IMR-90 (cell line): ENCODE data around the gene GSTA2. TPM values are rescaled to one million over a fixed set of nuclear protein-coding genes. Genes with fewer than 3 reads are reported as not detected.

Source experiments
- ATAC-seq: fragments of 200-7000 bp; cut with Tn5 transposase; 2 replicates; pipeline ENCODE4 v1.9.1; 2020; ENCODE audit warnings: low read depth, mild to moderate bottlenecking, moderate library complexity
- BruUV-seq: library from RNA; stranded (reverse); fragments of 400-500 nt; replicated peaks from 2 replicates; lab custom pipeline; 2021; lab: Mats Ljungman, UMichigan
- CTCF ChIA-PET: fragments of 300-600 bp; formaldehyde crosslinking; extraction: SDS; loops from one replicate; lab custom pipeline; 2021; ENCODE audit warnings: antibody characterized with exemption; lab: Yijun Ruan, JAX
- POLR2A ChIA-PET: fragments of 300-600 bp; sonication (Branson Sonifier 250); formaldehyde crosslinking; loops from one replicate; lab custom pipeline; 2022; ENCODE audit warnings: antibody characterized with exemption; ENCODE audit not compliant: unreplicated experiment; lab: Charles Lee
- DNase-seq: peaks from one replicate; pipeline ENCODE4 v3.0.0; 2013
- H2AFZ ChIP-seq: replicated peaks from 2 replicates; pipeline ENCODE3; 2013; ENCODE audit warnings: low read length, mild to moderate bottlenecking; ENCODE audit not compliant: poor library complexity
- H2AK5ac ChIP-seq: 2 replicates; pipeline ENCODE4 v1.6.1; 2013; ENCODE audit warnings: low read depth, low read length, inconsistent platforms
- H2AK9ac ChIP-seq: replicated peaks from 2 replicates; pipeline ENCODE3; 2013; ENCODE audit warnings: mild to moderate bottlenecking, low read depth, low read length, moderate library complexity; ENCODE audit not compliant: poor library complexity
- H2BK120ac ChIP-seq: 2 replicates; pipeline ENCODE4 v1.6.1; 2013; ENCODE audit warnings: low read depth, low read length, inconsistent platforms
- H2BK15ac ChIP-seq: 3 replicates; pipeline ENCODE4 v1.6.1; 2013; ENCODE audit warnings: low read depth, low read length, inconsistent platforms
- H2BK20ac ChIP-seq: 2 replicates; pipeline ENCODE4 v1.6.1; 2013; ENCODE audit warnings: low read depth, mild to moderate bottlenecking, inconsistent platforms, low read length, moderate library complexity
- H2BK5ac ChIP-seq: 2 replicates; pipeline ENCODE4 v1.6.1; 2013; ENCODE audit warnings: mild to moderate bottlenecking, low read depth, low read length, inconsistent platforms; ENCODE audit not compliant: poor library complexity, severe bottlenecking
- H3K14ac ChIP-seq: replicated peaks from 2 replicates; pipeline ENCODE4 v1.6.1; 2013; ENCODE audit warnings: low read depth, low read length, inconsistent platforms
- H3K18ac ChIP-seq: 2 replicates; pipeline ENCODE4 v1.6.1; 2013; ENCODE audit warnings: low read depth, low read length, control low read depth
- H3K23ac ChIP-seq: 2 replicates; pipeline ENCODE4 v1.6.1; 2013; ENCODE audit warnings: low read depth, low read length, inconsistent platforms
- H3K27ac ChIP-seq: 2 replicates; pipeline ENCODE4 v1.5.1; 2013; ENCODE audit warnings: mild to moderate bottlenecking, control low read depth, low read length; ENCODE audit not compliant: insufficient read depth
- H3K27me3 ChIP-seq: 2 replicates; pipeline ENCODE4 v1.6.1; 2013; ENCODE audit warnings: low read length; ENCODE audit not compliant: control insufficient read depth, insufficient read depth
- H3K36me3 ChIP-seq: 2 replicates; pipeline ENCODE4 v1.6.1; 2013; ENCODE audit warnings: low read length, mixed read lengths; ENCODE audit not compliant: control insufficient read depth, insufficient read depth
- H3K4ac ChIP-seq: 2 replicates; pipeline ENCODE4 v1.6.1; 2013; ENCODE audit warnings: low read depth, low read length, inconsistent platforms
- H3K4me1 ChIP-seq: 2 replicates; pipeline ENCODE4 v1.6.1; 2013; ENCODE audit warnings: low read length, mixed read lengths; ENCODE audit not compliant: control insufficient read depth, insufficient read depth
- H3K4me2 ChIP-seq: 2 replicates; pipeline ENCODE4 v1.6.1; 2013; ENCODE audit warnings: low read depth, mild to moderate bottlenecking, control low read depth, low read length, moderate library complexity
- H3K4me3 ChIP-seq: 2 replicates; pipeline ENCODE4 v1.5.1; 2013; ENCODE audit warnings: low read depth, mild to moderate bottlenecking, control low read depth, low read length, moderate library complexity; ENCODE audit not compliant: insufficient read depth
- H3K56ac ChIP-seq: 2 replicates; pipeline ENCODE4 v1.6.1; 2013; ENCODE audit warnings: low read length, inconsistent platforms; ENCODE audit not compliant: insufficient read depth; ENCODE audit errors: extremely low read depth
- H3K79me1 ChIP-seq, 2 experiments: 2 replicates each; pipeline ENCODE4 v1.6.1; 2013; ENCODE audit warnings: low read length in 2 of 2, inconsistent platforms in 1 of 2, low read depth in 1 of 2
- H3K9ac ChIP-seq: 2 replicates; pipeline ENCODE4 v1.6.1; 2013; ENCODE audit warnings: low read depth, low read length, control low read depth
- H3K9me1 ChIP-seq: 2 replicates; pipeline ENCODE4 v1.6.1; 2013; ENCODE audit warnings: low read length, inconsistent platforms; ENCODE audit not compliant: insufficient read depth
- H3K9me3 ChIP-seq: 2 replicates; pipeline ENCODE4 v1.6.1; 2013; ENCODE audit warnings: low read length; ENCODE audit not compliant: control insufficient read depth, insufficient read depth
- H4K20me1 ChIP-seq: 2 replicates; pipeline ENCODE4 v1.6.1; 2013; ENCODE audit warnings: low read length, inconsistent platforms; ENCODE audit not compliant: insufficient read depth
- H4K5ac ChIP-seq: 2 replicates; pipeline ENCODE4 v1.6.1; 2013; ENCODE audit warnings: mild to moderate bottlenecking, low read depth, low read length, control low read depth
- H4K8ac ChIP-seq, 2 experiments: 2 replicates each; pipeline ENCODE4 v1.6.1; 2013; ENCODE audit warnings: low read depth in 2 of 2, low read length in 2 of 2, control low read depth in 1 of 2, inconsistent platforms in 1 of 2
- H4K91ac ChIP-seq: 2 replicates; pipeline ENCODE4 v1.6.1; 2013; ENCODE audit warnings: low read depth, low read length, inconsistent platforms; ENCODE audit not compliant: insufficient read depth
- BHLHE40 ChIP-seq: fragments of 150-350 bp; IDR thresholded peaks from 2 replicates; pipeline ENCODE4 v1.6.1; 2016; ENCODE audit warnings: mild to moderate bottlenecking, low read depth, low read length
- CEBPB ChIP-seq: IDR thresholded peaks from 2 replicates; pipeline ENCODE4 v1.6.1; 2012; ENCODE audit warnings: low read depth, low read length, improper control_type of control experiment
- FOS ChIP-seq: fragments of 150-350 bp; IDR thresholded peaks from 2 replicates; pipeline ENCODE4 v1.6.1; 2016; ENCODE audit warnings: low read depth, low read length
- MAFK ChIP-seq: IDR thresholded peaks from 2 replicates; pipeline ENCODE4 v1.6.1; 2012; ENCODE audit warnings: low read depth, low read length, improper control_type of control experiment
- MAZ ChIP-seq: IDR thresholded peaks from 2 replicates; pipeline ENCODE4 v1.6.1; 2012; ENCODE audit warnings: low read depth, mild to moderate bottlenecking, low read length, improper control_type of control experiment, moderate library complexity, borderline replicate concordance
- MXI1 ChIP-seq: IDR thresholded peaks from 2 replicates; pipeline ENCODE4 v1.6.1; 2012; ENCODE audit warnings: low read depth, mild to moderate bottlenecking, low read length, moderate library complexity, borderline replicate concordance
- NFE2L2 ChIP-seq: fragments of 150-350 bp; IDR thresholded peaks from 2 replicates; pipeline ENCODE4 v1.6.1; 2016; ENCODE audit warnings: low read depth, mild to moderate bottlenecking, low read length
- POLR2A ChIP-seq: IDR thresholded peaks from 2 replicates; pipeline ENCODE4 v1.6.1; 2012; ENCODE audit warnings: mild to moderate bottlenecking, low read depth, low read length
- RAD21 ChIP-seq: IDR thresholded peaks from 2 replicates; pipeline ENCODE4 v1.6.1; 2012; ENCODE audit warnings: low read length, improper control_type of control experiment
- RCOR1 ChIP-seq: IDR thresholded peaks from 2 replicates; pipeline ENCODE4 v1.6.1; 2012; ENCODE audit warnings: mild to moderate bottlenecking, low read length, improper control_type of control experiment; ENCODE audit not compliant: insufficient replicate concordance
- RFX5 ChIP-seq: IDR thresholded peaks from 2 replicates; pipeline ENCODE4 v1.8.0; 2012; ENCODE audit warnings: low read depth, mild to moderate bottlenecking, low read length, moderate library complexity
- WGBS, 2 experiments: methylation state at CpG; one replicate each; pipeline versions ENCODE4 v1.1.5 to v1.1.7; 2013; ENCODE audit warnings: missing lambda C conversion rate in 2 of 2; ENCODE audit not compliant: insufficient read length in 1 of 2; ENCODE audit errors: extremely low coverage in 2 of 2; 5-methylcytosine and 5-hydroxymethylcytosine counted together
- dilution Hi-C: fragments of 300-500 bp; cut with HindIII; formaldehyde crosslinking; loops from one replicate; pipeline ENCODE4 v1.14.3; 2018; ENCODE audit warnings: low sequenced_read_pairs; ENCODE audit not compliant: unreplicated experiment
- in situ Hi-C: fragments of 300-500 bp; cut with MboI; formaldehyde crosslinking; loops from 3 replicates; pipeline ENCODE4 v1.14.3; 2019; ENCODE audit warnings: low sequenced_read_pairs, inconsistent platforms, mixed read lengths
- intact Hi-C: fragments of 100-400 bp; cut with micrococcal nuclease; formaldehyde crosslinking; loops from 2 replicates; pipeline ENCODE4 v1.10.0; 2022
- polyA plus RNA-seq, 3 experiments: library from polyadenylated mRNA; depleted of rRNA; stranded (reverse); fragments of >200 nt; gene quantifications; 2 replicates each; pipeline ENCODE4 v1.2.3, GENCODE V29; 2012; ENCODE audit warnings: low replicate concordance in 1 of 3
- total RNA-seq: library from RNA; depleted of rRNA; stranded (reverse); fragments of >200 nt; gene quantifications from 2 replicates; pipeline ENCODE4 v1.2.3, GENCODE V29; 2012
- TF ChIP-seq, protein P1 (sequence below): fragments of 150-350 bp; IDR thresholded peaks from 2 replicates; pipeline ENCODE4 v1.6.1; 2016; ENCODE audit warnings: low read depth, mild to moderate bottlenecking, low read length, moderate library complexity, borderline replicate concordance
- TF ChIP-seq, protein P2 (sequence below): conservative IDR thresholded peaks from 2 replicates; pipeline ENCODE4 v1.5.1; 2012; ENCODE audit warnings: mild to moderate bottlenecking, low read depth, low read length, improper control_type of control experiment

Gene GSTA2
- total and polyA plus RNA-seq, 2 of the 4 experiments (the other 2 are of a cell fraction): not detected

GRCh38 chr6:52741872-52742271 lies 21.4 kb downstream of the GSTA2 start:
- Histone ChIP-seq H3K18ac (no peak overlapping the region), H2AK9ac (no peak overlapping the region), H3K56ac (no peak overlapping the region), H3K4me1 (no peaks in the 10 kb centered on the region), H3K27me3 (peaks cover 1% of the 10 kb centered on the region; the same call in 1 of the 2 replicates), H3K79me1 (no peaks in the 10 kb centered on the region), H3K36me3 (no peaks in the 10 kb centered on the region), H2AFZ (no peak overlapping the region), H3K4me3 (no peak overlapping the region), H3K9ac (no peak overlapping the region), H2BK120ac (no peak overlapping the region), H3K14ac (no peak overlapping the region), H3K27ac (no peak overlapping the region), H3K9me1 (no peaks in the 10 kb centered on the region), H2BK15ac (no peak overlapping the region), H3K4ac (no peak overlapping the region), H4K20me1 (no peaks in the 10 kb centered on the region), H3K23ac (no peak overlapping the region), H2BK5ac (no peak overlapping the region), H3K9me3 (peaks cover 12% of the 10 kb centered on the region), H2AK5ac (no peak overlapping the region), H4K5ac (no peak overlapping the region), H2BK20ac (no peak overlapping the region), H4K8ac (no peak overlapping the region), H4K91ac (no peak overlapping the region), H3K4me2 (no peak overlapping the region)
- BruUV-seq: no TSS peak
- ChIA-PET POLR2A (no interaction called here), CTCF (no interaction called here)
- dilution Hi-C loops: no loop called here
- TF ChIP-seq FOS (no peak), MAFK (no peak), MXI1 (no peak), NFE2L2 (no peak), MAZ (no peak), POLR2A (no peak), RFX5 (no peak), BHLHE40 (no peak), RCOR1 (no peak), CEBPB (no peak), RAD21 (no peak)
- TF ChIP-seq, protein P1, sequence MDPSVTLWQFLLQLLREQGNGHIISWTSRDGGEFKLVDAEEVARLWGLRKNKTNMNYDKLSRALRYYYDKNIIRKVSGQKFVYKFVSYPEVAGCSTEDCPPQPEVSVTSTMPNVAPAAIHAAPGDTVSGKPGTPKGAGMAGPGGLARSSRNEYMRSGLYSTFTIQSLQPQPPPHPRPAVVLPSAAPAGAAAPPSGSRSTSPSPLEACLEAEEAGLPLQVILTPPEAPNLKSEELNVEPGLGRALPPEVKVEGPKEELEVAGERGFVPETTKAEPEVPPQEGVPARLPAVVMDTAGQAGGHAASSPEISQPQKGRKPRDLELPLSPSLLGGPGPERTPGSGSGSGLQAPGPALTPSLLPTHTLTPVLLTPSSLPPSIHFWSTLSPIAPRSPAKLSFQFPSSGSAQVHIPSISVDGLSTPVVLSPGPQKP: no peak
- TF ChIP-seq, protein P2, sequence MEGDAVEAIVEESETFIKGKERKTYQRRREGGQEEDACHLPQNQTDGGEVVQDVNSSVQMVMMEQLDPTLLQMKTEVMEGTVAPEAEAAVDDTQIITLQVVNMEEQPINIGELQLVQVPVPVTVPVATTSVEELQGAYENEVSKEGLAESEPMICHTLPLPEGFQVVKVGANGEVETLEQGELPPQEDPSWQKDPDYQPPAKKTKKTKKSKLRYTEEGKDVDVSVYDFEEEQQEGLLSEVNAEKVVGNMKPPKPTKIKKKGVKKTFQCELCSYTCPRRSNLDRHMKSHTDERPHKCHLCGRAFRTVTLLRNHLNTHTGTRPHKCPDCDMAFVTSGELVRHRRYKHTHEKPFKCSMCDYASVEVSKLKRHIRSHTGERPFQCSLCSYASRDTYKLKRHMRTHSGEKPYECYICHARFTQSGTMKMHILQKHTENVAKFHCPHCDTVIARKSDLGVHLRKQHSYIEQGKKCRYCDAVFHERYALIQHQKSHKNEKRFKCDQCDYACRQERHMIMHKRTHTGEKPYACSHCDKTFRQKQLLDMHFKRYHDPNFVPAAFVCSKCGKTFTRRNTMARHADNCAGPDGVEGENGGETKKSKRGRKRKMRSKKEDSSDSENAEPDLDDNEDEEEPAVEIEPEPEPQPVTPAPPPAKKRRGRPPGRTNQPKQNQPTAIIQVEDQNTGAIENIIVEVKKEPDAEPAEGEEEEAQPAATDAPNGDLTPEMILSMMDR: no peak
- WGBS, 2 experiments: no CpG with 5 or more reads among the region's 1 CpG
- in situ Hi-C loops: no loop called here
- DNase-seq (no peak), ATAC-seq (no peak)
- intact Hi-C loops: no loop called here
